Measurements from ENCODE around the gene DDX11. TPM values are rescaled to one million over a fixed set of nuclear protein-coding genes. Genes with fewer than 3 reads are reported as not detected.
"Not testable (repeated sequence)": the region's sequence is repeated elsewhere in the genome, so short reads cannot be mapped to it uniquely, and the experiment has no call there.

The DDX11 gene
- polyA plus RNA-seq, 3 donors, result 0.61 to 41.2 (median 1.7) TPM

DNA sequence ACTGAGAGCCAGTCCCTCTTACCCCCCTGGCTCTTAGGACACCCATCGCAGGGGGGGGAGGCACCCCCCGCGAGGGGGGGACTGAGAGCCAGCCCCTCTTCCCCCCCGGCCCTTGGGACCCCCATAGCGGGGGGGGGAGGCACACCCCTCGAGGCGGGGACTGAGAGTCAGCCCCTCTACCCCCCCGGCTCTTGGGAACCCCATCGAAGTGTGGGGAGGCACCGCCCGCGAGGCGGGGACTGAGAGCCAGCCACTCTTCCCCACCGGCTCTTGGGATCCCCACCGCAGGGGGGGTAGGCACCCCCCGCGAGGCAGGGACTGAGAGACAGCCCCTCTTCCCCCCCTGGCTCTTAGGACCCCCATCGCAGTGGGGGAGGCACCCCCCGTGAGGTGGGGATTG is 48.8 kb downstream of the DDX11 start:
- peaks cover 0 to 23% (median 2%) of the 10 kb centered on the region in 7 donors for H3K9me3 Mint-ChIP-seq
- 100% methylated on average over 2 of the region's 19 CpGs for WGBS (ENCODE audit: insufficient coverage)
- H3K27ac Mint-ChIP-seq, result no peak overlapping the region

GRCh38 chr12:31124158-31124557 is 50.5 kb downstream of the DDX11 start:
- H3K4me1 Mint-ChIP-seq; H3K4me2 ChIP-seq (replicated peaks; ENCODE audit: extremely low read depth, low read length, poor library complexity, severe bottlenecking); H3K79me2 ChIP-seq (ENCODE audit: insufficient read depth, low read length); H3K27me3 ChIP-seq (ENCODE audit: control insufficient read depth in 2 of 2, insufficient read depth in 2 of 2, low read length in 2 of 2); H3K36me3 Mint-ChIP-seq; H3K9ac ChIP-seq (ENCODE audit: insufficient read depth, low read length, poor library complexity, severe bottlenecking); H2AFZ ChIP-seq (ENCODE audit: insufficient read depth, low read depth, low read length, poor library complexity, severe bottlenecking); H3K36me3 ChIP-seq (replicated peaks in 1 of 2; ENCODE audit: control insufficient read depth in 1 of 2, insufficient read depth in 2 of 2, low read length in 2 of 2); H3K4me3 Mint-ChIP-seq; H3K9me3 ChIP-seq (replicated peaks in 1 of 2; ENCODE audit: control insufficient read depth in 1 of 2, insufficient read depth in 1 of 2, low read length in 2 of 2); H3K4me3 ChIP-seq (replicated peaks in 1 of 3; ENCODE audit: low read depth in 2 of 3, low read length in 3 of 3); intact Hi-C loops (cut with micrococcal nuclease); H3K27ac ChIP-seq (ENCODE audit: low read depth in 1 of 2, low read length in 2 of 2); DNase-seq; H4K20me1 ChIP-seq (ENCODE audit: insufficient read depth, low read length); H3K4me1 ChIP-seq (ENCODE audit: control insufficient read depth in 1 of 2, insufficient read depth in 2 of 2, low read length in 2 of 2): not testable (repeated sequence)
- peaks cover 0 to 17% (median 0%) of the 10 kb centered on the region in 7 donors for H3K9me3 Mint-ChIP-seq
- no CpG with 5 or more reads among the region's 8 CpGs for WGBS (ENCODE audit: insufficient coverage)
- peak overlapping the region in 1 of 7 donors; percentile 61 for H3K27ac Mint-ChIP-seq
- H3K27me3 Mint-ChIP-seq (ENCODE audit: low read depth in 3 of 3), result peaks cover 3 to 19% (median 4%) of the 10 kb centered on the region in 3 donors

More for the DNA sequence above, 48.8 kb downstream of the DDX11 start:
- intact Hi-C loops (cut with micrococcal nuclease), result no loop called here
- H3K36me3 ChIP-seq (replicated peaks in 1 of 2; ENCODE audit: control insufficient read depth in 1 of 2, insufficient read depth in 2 of 2, low read length in 2 of 2), result no peaks in the 10 kb centered on the region
- H3K36me3 Mint-ChIP-seq, result no peaks in the 10 kb centered on the region
- peaks cover 20 to 24% of the 10 kb centered on the region in 2 donors for H3K4me1 ChIP-seq (ENCODE audit: control insufficient read depth in 1 of 2, insufficient read depth in 2 of 2, low read length in 2 of 2)
- peaks cover 10% of the 10 kb centered on the region for H3K4me1 Mint-ChIP-seq
- DNase-seq, result no peak
- H3K27me3 Mint-ChIP-seq (ENCODE audit: low read depth in 3 of 3), result peaks cover 13 to 36% (median 16%) of the 10 kb centered on the region in 3 donors
- H3K27ac ChIP-seq (ENCODE audit: low read depth in 1 of 2, low read length in 2 of 2), result no peak overlapping the region
- peaks cover 7 to 15% of the 10 kb centered on the region in 2 donors for H3K9me3 ChIP-seq (replicated peaks in 1 of 2; ENCODE audit: control insufficient read depth in 1 of 2, insufficient read depth in 1 of 2, low read length in 2 of 2)
- H3K4me2 ChIP-seq (replicated peaks; ENCODE audit: extremely low read depth, low read length, poor library complexity, severe bottlenecking), result no peak overlapping the region
- H3K79me2 ChIP-seq (ENCODE audit: insufficient read depth, low read length), result no peaks in the 10 kb centered on the region
- no peak overlapping the region for H3K4me3 Mint-ChIP-seq
- H3K27me3 ChIP-seq (ENCODE audit: control insufficient read depth in 2 of 2, insufficient read depth in 2 of 2, low read length in 2 of 2), result peaks cover 0 to 26% of the 10 kb centered on the region in 2 donors
- H2AFZ ChIP-seq (ENCODE audit: insufficient read depth, low read depth, low read length, poor library complexity, severe bottlenecking), result no peak overlapping the region
- no peak for TF ChIP-seq CTCF (IDR thresholded peaks at IDR 0.05)
- H3K9ac ChIP-seq (ENCODE audit: insufficient read depth, low read length, poor library complexity, severe bottlenecking), result no peak overlapping the region
- no peak overlapping the region for H3K4me3 ChIP-seq (replicated peaks in 1 of 3; ENCODE audit: low read depth in 2 of 3, low read length in 3 of 3)
- H4K20me1 ChIP-seq (ENCODE audit: insufficient read depth, low read length), result no peaks in the 10 kb centered on the region

- H3K27ac Mint-ChIP-seq; H3K4me2 ChIP-seq (replicated peaks; ENCODE audit: extremely low read depth, low read length, poor library complexity, severe bottlenecking); DNase-seq; H3K9me3 ChIP-seq (replicated peaks in 1 of 2; ENCODE audit: control insufficient read depth in 1 of 2, insufficient read depth in 1 of 2, low read length in 2 of 2); H3K4me1 ChIP-seq (ENCODE audit: control insufficient read depth in 1 of 2, insufficient read depth in 2 of 2, low read length in 2 of 2); H3K27me3 ChIP-seq (ENCODE audit: control insufficient read depth in 2 of 2, insufficient read depth in 2 of 2, low read length in 2 of 2); H3K4me3 ChIP-seq (replicated peaks in 1 of 3; ENCODE audit: low read depth in 2 of 3, low read length in 3 of 3); H3K27me3 Mint-ChIP-seq (ENCODE audit: low read depth in 3 of 3); H3K4me3 Mint-ChIP-seq; H3K36me3 Mint-ChIP-seq; H2AFZ ChIP-seq (ENCODE audit: insufficient read depth, low read depth, low read length, poor library complexity, severe bottlenecking); H3K79me2 ChIP-seq (ENCODE audit: insufficient read depth, low read length); H3K9ac ChIP-seq (ENCODE audit: insufficient read depth, low read length, poor library complexity, severe bottlenecking); H3K27ac ChIP-seq (ENCODE audit: low read depth in 1 of 2, low read length in 2 of 2); H4K20me1 ChIP-seq (ENCODE audit: insufficient read depth, low read length); intact Hi-C loops (cut with micrococcal nuclease); H3K36me3 ChIP-seq (replicated peaks in 1 of 2; ENCODE audit: control insufficient read depth in 1 of 2, insufficient read depth in 2 of 2, low read length in 2 of 2); H3K4me1 Mint-ChIP-seq; H3K9me3 Mint-ChIP-seq: not testable (repeated sequence)
- WGBS (ENCODE audit: insufficient coverage), result no CpG with 5 or more reads among the region's 2 CpGs
Measured at GRCh38 chr12:31125171-31125570, 51.5 kb downstream of the DDX11 start.

DNA sequence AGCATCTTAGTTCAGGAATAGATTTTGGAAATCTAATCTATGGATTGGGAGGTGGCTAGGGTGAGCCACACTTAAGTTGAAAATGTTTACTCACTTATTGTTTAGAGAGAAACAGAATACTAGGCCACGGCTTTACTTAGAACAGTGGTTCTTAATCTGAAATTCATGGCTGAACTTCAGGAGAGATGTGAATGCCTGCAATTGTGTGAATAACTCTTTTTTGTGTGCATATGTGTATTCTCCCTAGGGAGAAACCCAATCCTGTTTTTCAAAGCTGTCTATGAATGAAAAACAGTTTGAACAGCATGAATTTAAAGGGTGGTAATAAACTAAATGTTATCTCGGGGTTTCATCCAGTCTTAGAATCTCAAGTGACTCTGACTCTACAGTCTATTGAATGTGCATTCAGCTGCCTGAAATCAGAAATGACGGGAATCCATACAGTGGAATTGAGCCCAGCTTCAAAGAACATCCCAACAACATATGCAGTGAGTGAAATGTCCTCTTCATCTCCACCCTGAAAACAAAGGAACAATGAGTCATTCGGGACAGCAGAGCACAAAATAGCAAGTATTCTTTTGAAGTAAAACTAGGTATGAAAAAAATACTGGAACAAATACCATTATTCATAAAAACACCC is 53.7 kb downstream of the DDX11 start:
- H2AFZ ChIP-seq (ENCODE audit: insufficient read depth, low read depth, low read length, poor library complexity, severe bottlenecking); H3K4me2 ChIP-seq (replicated peaks; ENCODE audit: extremely low read depth, low read length, poor library complexity, severe bottlenecking); H3K36me3 Mint-ChIP-seq; H3K36me3 ChIP-seq (replicated peaks in 1 of 2; ENCODE audit: control insufficient read depth in 1 of 2, insufficient read depth in 2 of 2, low read length in 2 of 2); H3K79me2 ChIP-seq (ENCODE audit: insufficient read depth, low read length); intact Hi-C loops (cut with micrococcal nuclease); H3K27ac Mint-ChIP-seq; H3K27me3 ChIP-seq (ENCODE audit: control insufficient read depth in 2 of 2, insufficient read depth in 2 of 2, low read length in 2 of 2); H3K4me1 ChIP-seq (ENCODE audit: control insufficient read depth in 1 of 2, insufficient read depth in 2 of 2, low read length in 2 of 2); H4K20me1 ChIP-seq (ENCODE audit: insufficient read depth, low read length); H3K4me1 Mint-ChIP-seq; DNase-seq; H3K9me3 Mint-ChIP-seq; H3K4me3 Mint-ChIP-seq; H3K27me3 Mint-ChIP-seq (ENCODE audit: low read depth in 3 of 3); H3K4me3 ChIP-seq (replicated peaks in 1 of 3; ENCODE audit: low read depth in 2 of 3, low read length in 3 of 3); H3K9ac ChIP-seq (ENCODE audit: insufficient read depth, low read length, poor library complexity, severe bottlenecking); H3K9me3 ChIP-seq (replicated peaks in 1 of 2; ENCODE audit: control insufficient read depth in 1 of 2, insufficient read depth in 1 of 2, low read length in 2 of 2); H3K27ac ChIP-seq (ENCODE audit: low read depth in 1 of 2, low read length in 2 of 2): not testable (repeated sequence)
- no CpG with 5 or more reads among the region's 4 CpGs for WGBS (ENCODE audit: insufficient coverage)

Measured in CD14-positive monocyte (primary cell).